Endothelial cell of umbilical vein (primary cell): ENCODE results near the gene ACTN1.

Experiments
- CTCF ChIP-seq, 2 donors: IDR thresholded peaks; 1 replicate in 1 of 2; 2 replicates in 1 of 2; pipeline ENCODE4 v1.5.1; 2011; ENCODE audit warnings: low read length in 2 of 2, mild to moderate bottlenecking in 2 of 2, moderate library complexity in 2 of 2, control low read depth in 1 of 2, inconsistent platforms in 1 of 2, low read depth in 1 of 2; ENCODE audit not compliant: insufficient read depth in 1 of 2; ENCODE audit errors: extremely low read depth in 1 of 2
- JUN ChIP-seq: IDR thresholded peaks from 2 replicates; pipeline ENCODE4 v1.6.1; 2011; ENCODE audit warnings: borderline replicate concordance, low read depth; ENCODE audit not compliant: insufficient read length, insufficient read depth
- MAX ChIP-seq: IDR thresholded peaks from 2 replicates; pipeline ENCODE4 v1.6.1; 2011; ENCODE audit not compliant: insufficient read depth, insufficient read length
- POLR2AphosphoS5 ChIP-seq: IDR thresholded peaks from 2 replicates; pipeline ENCODE4 v1.6.1; 2012; ENCODE audit warnings: low read depth, mild to moderate bottlenecking, control low read depth, low read length, moderate library complexity; ENCODE audit not compliant: insufficient read depth

- TF ChIP-seq POLR2AphosphoS5 (peak; percentile 12), JUN (no peak), CTCF (IDR thresholded peaks at IDR 0.05; ENCODE audit: extremely low read depth in 1 of 2, insufficient read depth in 1 of 2, low read depth in 1 of 2, low read length in 2 of 2) (no peak), MAX (no peak)
Observed at GRCh38 chr14:68885226-68886108, 93.6 kb downstream of the ACTN1 start.
